Neural crest cell (in vitro differentiated cells): ENCODE measurements around the gene DIP2C. TPM values are rescaled to one million over a fixed set of nuclear protein-coding genes. Genes with fewer than 3 reads are reported as not detected.

Source experiments
- DNase-seq: peaks from one replicate; pipeline ENCODE4 v3.0.0; 2021; ENCODE audit warnings: low read depth, mixed read lengths, low spot score
- H3K27ac Mint-ChIP-seq: one replicate; pipeline ENCODE4 v1.8.0; 2021; ENCODE audit warnings: mild to moderate bottlenecking, mixed read lengths; ENCODE audit not compliant: unreplicated experiment
- H3K27me3 Mint-ChIP-seq: 2 replicates; pipeline ENCODE4 v1.8.0; 2021; ENCODE audit warnings: low read depth, mild to moderate bottlenecking, mixed read lengths
- H3K36me3 Mint-ChIP-seq: 2 replicates; pipeline ENCODE4 v1.8.0; 2021; ENCODE audit warnings: low read depth, mild to moderate bottlenecking, mixed read lengths
- H3K4me1 Mint-ChIP-seq: 2 replicates; pipeline ENCODE4 v1.8.0; 2021; ENCODE audit warnings: mixed read lengths
- H3K4me3 Mint-ChIP-seq: one replicate; pipeline ENCODE4 v1.8.0; 2021; ENCODE audit warnings: mild to moderate bottlenecking, mixed read lengths
- H3K9me3 Mint-ChIP-seq: 2 replicates; pipeline ENCODE4 v1.8.0; 2021; ENCODE audit warnings: mixed read lengths
- total RNA-seq: library from RNA; stranded (reverse); gene quantifications from 2 replicates; pipeline ENCODE4 v1.2.1, GENCODE V29; 2021
- TF ChIP-seq, protein P1 (sequence below): fragments of 200-600 bp; sonication (generic); conservative IDR thresholded peaks from 2 replicates; pipeline ENCODE4 v1.5.0; 2021; ENCODE audit warnings: antibody characterized with exemption, mild to moderate bottlenecking

The DIP2C gene
- total RNA-seq, 1 donor from 2014 or later, result 21.7 TPM

- H3K36me3 Mint-ChIP-seq, result no peaks in the 10 kb centered on the region
- no peak overlapping the region for H3K4me3 Mint-ChIP-seq
- H3K9me3 Mint-ChIP-seq, result no peaks in the 10 kb centered on the region
- peaks cover 61% of the 10 kb centered on the region for H3K4me1 Mint-ChIP-seq
- DNase-seq, result no peak
- H3K27me3 Mint-ChIP-seq, result peaks cover 2% of the 10 kb centered on the region
- H3K27ac Mint-ChIP-seq, result no peak overlapping the region
- TF ChIP-seq, protein P1, sequence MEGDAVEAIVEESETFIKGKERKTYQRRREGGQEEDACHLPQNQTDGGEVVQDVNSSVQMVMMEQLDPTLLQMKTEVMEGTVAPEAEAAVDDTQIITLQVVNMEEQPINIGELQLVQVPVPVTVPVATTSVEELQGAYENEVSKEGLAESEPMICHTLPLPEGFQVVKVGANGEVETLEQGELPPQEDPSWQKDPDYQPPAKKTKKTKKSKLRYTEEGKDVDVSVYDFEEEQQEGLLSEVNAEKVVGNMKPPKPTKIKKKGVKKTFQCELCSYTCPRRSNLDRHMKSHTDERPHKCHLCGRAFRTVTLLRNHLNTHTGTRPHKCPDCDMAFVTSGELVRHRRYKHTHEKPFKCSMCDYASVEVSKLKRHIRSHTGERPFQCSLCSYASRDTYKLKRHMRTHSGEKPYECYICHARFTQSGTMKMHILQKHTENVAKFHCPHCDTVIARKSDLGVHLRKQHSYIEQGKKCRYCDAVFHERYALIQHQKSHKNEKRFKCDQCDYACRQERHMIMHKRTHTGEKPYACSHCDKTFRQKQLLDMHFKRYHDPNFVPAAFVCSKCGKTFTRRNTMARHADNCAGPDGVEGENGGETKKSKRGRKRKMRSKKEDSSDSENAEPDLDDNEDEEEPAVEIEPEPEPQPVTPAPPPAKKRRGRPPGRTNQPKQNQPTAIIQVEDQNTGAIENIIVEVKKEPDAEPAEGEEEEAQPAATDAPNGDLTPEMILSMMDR, result no peak
Measured at GRCh38 chr10:604716-605631, 84.5 kb downstream of the DIP2C start.

DNA sequence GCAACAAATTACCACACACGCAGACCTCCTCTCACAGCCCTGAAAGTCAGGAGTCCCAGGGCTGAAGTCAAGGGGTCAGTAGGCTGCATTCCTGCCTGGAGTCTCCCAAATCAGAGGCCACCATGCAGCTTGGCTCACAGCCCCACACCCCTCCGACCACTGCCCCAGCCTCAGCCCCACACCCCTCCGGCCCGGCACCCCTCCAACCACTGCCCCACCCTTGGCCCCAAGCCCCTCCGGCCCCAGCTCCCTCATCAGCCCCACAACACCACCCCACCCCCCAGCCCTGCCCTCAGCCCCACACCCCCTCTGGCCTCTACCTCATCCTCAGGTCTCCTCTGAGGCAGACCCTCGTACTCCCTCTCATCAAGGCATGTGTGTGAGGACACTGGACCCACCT is 85.7 kb downstream of the DIP2C start:
- Mint-ChIP-seq H3K36me3 (no peaks in the 10 kb centered on the region), H3K4me3 (no peak overlapping the region), H3K9me3 (no peaks in the 10 kb centered on the region), H3K4me1 (peaks cover 56% of the 10 kb centered on the region), H3K27me3 (peaks cover 2% of the 10 kb centered on the region), H3K27ac (peak overlapping the region; percentile 66)
- TF ChIP-seq, protein P1, result no peak
- no peak for DNase-seq

DNA sequence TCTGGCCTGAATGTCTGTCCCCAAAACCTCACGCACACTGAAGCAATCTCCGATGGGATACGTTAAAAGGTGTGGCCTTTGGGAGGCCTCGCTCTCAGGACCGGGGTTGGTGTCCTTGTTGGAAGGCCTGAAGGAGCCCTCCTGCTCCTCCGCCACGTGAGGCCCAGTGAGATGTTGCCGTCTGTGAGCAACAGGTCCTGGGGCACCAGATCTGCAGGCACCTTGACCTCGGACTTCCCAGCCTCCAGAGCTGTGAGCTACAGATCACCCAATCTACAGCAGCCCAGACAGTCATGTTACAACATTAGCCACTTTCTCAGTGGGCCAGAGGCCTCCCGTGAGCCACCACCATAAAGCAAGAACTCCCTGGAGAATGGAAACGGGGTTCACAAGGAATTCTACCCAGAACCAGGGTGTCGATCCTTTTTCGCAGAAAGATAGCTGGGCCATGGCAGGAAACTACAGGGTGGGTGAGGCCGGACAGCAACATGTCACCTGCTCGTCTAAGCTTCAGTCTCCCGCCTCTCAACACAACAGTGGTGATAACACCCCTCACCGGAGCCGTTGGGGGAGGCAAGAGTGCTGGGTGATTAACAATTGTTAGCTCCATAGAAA is 87.0 kb downstream of the DIP2C start:
- DNase-seq, result no peak
- TF ChIP-seq, protein P1, result no peak
- no peaks in the 10 kb centered on the region for H3K36me3 Mint-ChIP-seq
- no peak overlapping the region for H3K4me3 Mint-ChIP-seq
- no peaks in the 10 kb centered on the region for H3K27me3 Mint-ChIP-seq
- peak overlapping the region; percentile 12 for H3K27ac Mint-ChIP-seq
- no peaks in the 10 kb centered on the region for H3K9me3 Mint-ChIP-seq
- H3K4me1 Mint-ChIP-seq, result peaks cover 59% of the 10 kb centered on the region

DNA sequence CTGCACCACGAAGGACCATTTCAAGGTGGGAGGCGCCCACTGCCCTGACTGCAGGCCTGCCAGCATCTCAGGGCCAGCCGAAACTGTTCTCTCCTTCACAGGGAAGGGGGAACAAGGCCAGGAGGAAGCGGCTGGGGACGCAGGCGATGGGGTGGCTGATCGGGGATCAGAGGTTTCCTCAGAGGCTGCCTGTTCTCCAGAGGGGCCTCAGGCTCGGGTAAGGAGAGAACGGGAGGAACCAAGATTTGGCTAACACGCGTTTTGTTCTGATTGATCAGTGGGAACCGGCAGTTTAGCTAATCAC is 87.9 kb downstream of the DIP2C start:
- TF ChIP-seq, protein P1, result no peak
- Mint-ChIP-seq H3K4me1 (peaks cover 50% of the 10 kb centered on the region), H3K27me3 (no peaks in the 10 kb centered on the region), H3K27ac (no peak overlapping the region), H3K9me3 (no peaks in the 10 kb centered on the region), H3K36me3 (no peaks in the 10 kb centered on the region), H3K4me3 (no peak overlapping the region)
- no peak for DNase-seq

GRCh38 chr10:600876-601659 is 88.4 kb downstream of the DIP2C start:
- Mint-ChIP-seq H3K4me1 (peaks cover 47% of the 10 kb centered on the region), H3K4me3 (no peak overlapping the region), H3K27ac (no peak overlapping the region), H3K36me3 (no peaks in the 10 kb centered on the region), H3K9me3 (no peaks in the 10 kb centered on the region), H3K27me3 (no peaks in the 10 kb centered on the region)
- no peak for DNase-seq
- TF ChIP-seq, protein P1, result no peak
